Common myeloid progenitor, CD34-positive (primary cell): ENCODE measurements around the gene BCAS1.

ENCODE experiments used
- CTCF ChIA-PET: fragments of 350-600 bp; sonication (Branson Sonifier 250); formaldehyde crosslinking; loops from one replicate; lab custom pipeline; 2021; ENCODE audit warnings: antibody characterized with exemption; lab: Charles Lee
- POLR2A ChIA-PET: fragments of 350-600 bp; sonication (Branson Sonifier 250); formaldehyde crosslinking; loops from one replicate; lab custom pipeline; 2021; ENCODE audit warnings: antibody characterized with exemption; lab: Charles Lee
- DNase-seq, 3 donors: peaks; one replicate each; pipeline versions ENCODE4 v3.0.0 to v3.0.0-alpha.2; 2013
- H3K27ac ChIP-seq, 2 experiments: 1 replicate in 1 of 2; 2 replicates in 1 of 2; pipeline ENCODE4 v1.7.0; 2013; ENCODE audit warnings: inconsistent platforms in 2 of 2, low read length in 2 of 2, mild to moderate bottlenecking in 2 of 2, low read depth in 1 of 2, moderate library complexity in 1 of 2; ENCODE audit not compliant: severe bottlenecking in 2 of 2, insufficient read depth in 1 of 2, poor library complexity in 1 of 2
- H3K27me3 ChIP-seq, 5 experiments: replicated peaks in 2 of 5; 1 replicate in 3 of 5; 2 replicates in 2 of 5; pipeline versions ENCODE4 v1.6.1 to v1.7.0; 2013; ENCODE audit warnings: low read length in 4 of 5, mild to moderate bottlenecking in 2 of 5, moderate library complexity in 2 of 5, inconsistent platforms in 1 of 5; ENCODE audit not compliant: insufficient read depth in 5 of 5, control insufficient read depth in 4 of 5
- H3K36me3 ChIP-seq, 4 experiments: 1 replicate in 2 of 4; 2 replicates in 2 of 4; pipeline versions ENCODE4 v1.6.1 to v1.7.0; 2013; ENCODE audit warnings: low read length in 3 of 4, control low read depth in 1 of 4, mild to moderate bottlenecking in 1 of 4; ENCODE audit not compliant: control insufficient read depth in 4 of 4, insufficient read depth in 4 of 4
- H3K4me1 ChIP-seq, 4 experiments: 1 replicate in 3 of 4; 2 replicates in 1 of 4; pipeline versions ENCODE4 v1.6.1 to v1.7.1; 2013; ENCODE audit warnings: low read length in 3 of 4, mild to moderate bottlenecking in 3 of 4, control low read depth in 1 of 4, inconsistent platforms in 1 of 4, moderate library complexity in 1 of 4; ENCODE audit not compliant: control insufficient read depth in 4 of 4, insufficient read depth in 4 of 4; ENCODE audit errors: control extremely low read depth in 1 of 4
- H3K4me3 ChIP-seq, 7 experiments: 1 replicate in 4 of 7; 2 replicates in 3 of 7; pipeline versions ENCODE4 v1.5.1 to v1.7.0; 2013; ENCODE audit warnings: mild to moderate bottlenecking in 7 of 7, low read length in 6 of 7, moderate library complexity in 6 of 7, inconsistent platforms in 2 of 7, low read depth in 2 of 7, control low read depth in 1 of 7; ENCODE audit not compliant: insufficient read depth in 4 of 7, control insufficient read depth in 1 of 7; ENCODE audit errors: extremely low read depth in 1 of 7
- H3K9me3 ChIP-seq, 5 experiments: 1 replicate in 4 of 5; 2 replicates in 1 of 5; pipeline versions ENCODE4 v1.6.1 to v1.7.1; 2013; ENCODE audit warnings: low read length in 4 of 5, mild to moderate bottlenecking in 2 of 5, inconsistent platforms in 1 of 5, low read depth in 1 of 5, moderate library complexity in 1 of 5; ENCODE audit not compliant: control insufficient read depth in 4 of 5, insufficient read depth in 2 of 5; ENCODE audit errors: control extremely low read depth in 1 of 5
- WGBS: methylation state at CpG from one replicate; pipeline ENCODE4 v1.1.5; 2013; ENCODE audit not compliant: insufficient coverage; 5-methylcytosine and 5-hydroxymethylcytosine counted together

The BCAS1 gene

GRCh38 chr20:54113566-54113965, 43.2 kb upstream of the BCAS1 start:
- POLR2A ChIA-PET: no interaction called here
- Histone ChIP-seq H3K27ac (no peak overlapping the region), H3K27me3 (no peaks in the 10 kb centered on the region), H3K36me3 (no peaks in the 10 kb centered on the region), H3K9me3 (peaks cover 0 to 3% (median 0%) of the 10 kb centered on the region in 5 experiments), H3K4me1 (peaks cover 0 to 4% (median 0%) of the 10 kb centered on the region in 4 experiments), H3K4me3 (no peak overlapping the region)
- 100% methylated on average over 1 of the region's 2 CpGs for WGBS
- DNase-seq: no peak
- CTCF ChIA-PET: no interaction called here

GRCh38 chr20:54112221-54112884, 42.0 kb upstream of the BCAS1 start:
- ChIA-PET CTCF (interaction anchor here (1.2 to 1.5 kb wide), 3 partner anchors 8 to 85 kb away, joined by 3 to 4 read pairs (median 4); no protein-coding TSS in a partner anchor), POLR2A (no interaction called here)
- no peaks in the 10 kb centered on the region for H3K27me3 ChIP-seq
- DNase-seq: no peak
- H3K36me3 ChIP-seq: no peaks in the 10 kb centered on the region
- peaks cover 0 to 4% (median 0%) of the 10 kb centered on the region in 4 experiments for H3K4me1 ChIP-seq
- peaks cover 0 to 3% (median 0%) of the 10 kb centered on the region in 5 experiments for H3K9me3 ChIP-seq
- whole genome bisulfite sequencing: 85% methylated on average over 4 of the region's 4 CpGs
- no peak overlapping the region for H3K27ac ChIP-seq
- no peak overlapping the region for H3K4me3 ChIP-seq

GRCh38 chr20:54111460-54111859, 41.1 kb upstream of the BCAS1 start:
- ChIA-PET POLR2A (no interaction called here), CTCF (interaction anchor here (1.2 to 1.5 kb wide), 3 partner anchors 8 to 86 kb away, joined by 3 to 4 read pairs (median 4); no protein-coding TSS in a partner anchor)
- H3K36me3 ChIP-seq: no peaks in the 10 kb centered on the region
- no peak overlapping the region for H3K27ac ChIP-seq
- H3K4me1 ChIP-seq: peaks cover 0 to 4% (median 0%) of the 10 kb centered on the region in 4 experiments
- no peaks in the 10 kb centered on the region for H3K27me3 ChIP-seq
- H3K4me3 ChIP-seq: no peak overlapping the region
- 100% methylated on average over 2 of the region's 2 CpGs for WGBS
- H3K9me3 ChIP-seq: peaks cover 0 to 3% (median 0%) of the 10 kb centered on the region in 5 experiments
- DNase-seq: no peak

- Histone ChIP-seq H3K36me3 (no peaks in the 10 kb centered on the region), H3K4me3 (no peak overlapping the region), H3K4me1 (peaks cover 0 to 4% (median 0%) of the 10 kb centered on the region in 4 experiments), H3K27me3 (no peaks in the 10 kb centered on the region), H3K27ac (no peak overlapping the region), H3K9me3 (peaks cover 0 to 3% (median 0%) of the 10 kb centered on the region in 5 experiments)
- CTCF ChIA-PET: no interaction called here
- no peak for DNase-seq
- WGBS: 100% methylated on average over 2 of the region's 3 CpGs
- POLR2A ChIA-PET: no interaction called here
Observed at GRCh38 chr20:54110457-54110856, 40.1 kb upstream of the BCAS1 start.

GRCh38 chr20:54110041-54110440, 39.6 kb upstream of the BCAS1 start:
- CTCF ChIA-PET: no interaction called here
- no peak for DNase-seq
- POLR2A ChIA-PET: no interaction called here

GRCh38 chr20:54108817-54109216, 38.4 kb upstream of the BCAS1 start:
- Histone ChIP-seq H3K9me3 (peaks cover 0 to 3% (median 0%) of the 10 kb centered on the region in 5 experiments), H3K36me3 (no peaks in the 10 kb centered on the region), H3K27me3 (no peaks in the 10 kb centered on the region), H3K27ac (no peak overlapping the region), H3K4me3 (no peak overlapping the region), H3K4me1 (no peaks in the 10 kb centered on the region)
- CTCF ChIA-PET: no interaction called here
- POLR2A ChIA-PET: no interaction called here
- DNase-seq: no peak
- no CpG with 5 or more reads among the region's 1 CpG for WGBS

More at GRCh38 chr20:54110041-54110440, 39.6 kb upstream of the BCAS1 start:
- H3K36me3 ChIP-seq: no peaks in the 10 kb centered on the region
- H3K4me3 ChIP-seq: no peak overlapping the region
- H3K9me3 ChIP-seq: peaks cover 0 to 3% (median 0%) of the 10 kb centered on the region in 5 experiments
- H3K27ac ChIP-seq: no peak overlapping the region
- H3K27me3 ChIP-seq: no peaks in the 10 kb centered on the region
- H3K4me1 ChIP-seq: peaks cover 0 to under 1% (median 0%) of the 10 kb centered on the region in 4 experiments

- Histone ChIP-seq H3K36me3 (no peaks in the 10 kb centered on the region), H3K27ac (no peak overlapping the region), H3K9me3 (peaks cover 0 to 3% (median 0%) of the 10 kb centered on the region in 5 experiments), H3K27me3 (no peaks in the 10 kb centered on the region), H3K4me1 (no peaks in the 10 kb centered on the region), H3K4me3 (no peak overlapping the region)
- CTCF ChIA-PET: no interaction called here
- POLR2A ChIA-PET: no interaction called here
- no peak for DNase-seq
Observed at GRCh38 chr20:54108326-54108642, 37.9 kb upstream of the BCAS1 start.
